Endothelial cell of umbilical vein (primary cell): ENCODE data around the gene CAV1. TPM values are rescaled to one million over a fixed set of nuclear protein-coding genes. Genes with fewer than 3 reads are reported as not detected.

ENCODE experiments used
- BruUV-seq: library from RNA; stranded (reverse); fragments of 400-500 nt; replicated peaks from 2 replicates; lab custom pipeline; 2021; lab: Mats Ljungman, UMichigan
- CTCF ChIA-PET: fragments of 300-600, 350-600 bp; sonication (Branson Sonifier 250); formaldehyde crosslinking; loops from one replicate; lab custom pipeline; 2021; ENCODE audit warnings: antibody characterized with exemption, inconsistent platforms; lab: Charles Lee
- POLR2A ChIA-PET: fragments of 300-600, 350-600 bp; sonication (Branson Sonifier 250); formaldehyde crosslinking; loops from one replicate; lab custom pipeline; 2021; ENCODE audit warnings: antibody characterized with exemption, inconsistent platforms; lab: Charles Lee
- DNase-seq: peaks from one replicate; pipeline ENCODE4 v3.0.0-alpha.2; 2011; ENCODE audit warnings: low read depth, low spot score
- FAIRE-seq: peaks from 2 replicates; lab custom pipeline; 2011; peaks lifted over from hg19 to GRCh38; lab: Jason Lieb, UNC
- H2AFZ ChIP-seq: 2 replicates; pipeline ENCODE4 v1.6.0; 2012; ENCODE audit warnings: low read depth, low read length, control low read depth, inconsistent platforms
- H3K27ac ChIP-seq: 2 replicates; pipeline ENCODE4 v1.5.1; 2011; ENCODE audit warnings: low read depth, mild to moderate bottlenecking, control low read depth, low read length, moderate library complexity; ENCODE audit not compliant: insufficient read depth
- H3K27me3 ChIP-seq, 2 experiments: 2 replicates each; pipeline versions ENCODE4 v1.6.0 to v1.6.1; 2011; ENCODE audit warnings: low read length in 2 of 2, mixed read lengths in 1 of 2; ENCODE audit not compliant: control insufficient read depth in 2 of 2, insufficient read depth in 2 of 2
- H3K36me3 ChIP-seq, 2 experiments: 2 replicates in 1 of 2; 3 replicates in 1 of 2; pipeline ENCODE4 v1.5.1; 2011; ENCODE audit warnings: low read length in 2 of 2, mild to moderate bottlenecking in 1 of 2, moderate library complexity in 1 of 2; ENCODE audit not compliant: control insufficient read depth in 2 of 2, insufficient read depth in 2 of 2; ENCODE audit errors: extremely low read depth in 1 of 2
- H3K4me1 ChIP-seq: 3 replicates; pipeline ENCODE4 v1.5.1; 2011; ENCODE audit warnings: mild to moderate bottlenecking, low read length; ENCODE audit not compliant: control insufficient read depth, insufficient read depth; ENCODE audit errors: extremely low read depth
- H3K4me2 ChIP-seq: 2 replicates; pipeline ENCODE4 v1.6.1; 2011; ENCODE audit warnings: low read length, control low read depth, mixed read lengths; ENCODE audit not compliant: insufficient read depth
- H3K4me3 ChIP-seq, 3 experiments: fragments of 200-600 bp in 1 of 3; sonication (generic), shearing (Covaris generic) in 1 of 3; replicated peaks in 1 of 3; 2 replicates each; pipeline ENCODE4 v1.5.1; 2011 to 2016; ENCODE audit warnings: control low read depth in 3 of 3, low read length in 3 of 3, mild to moderate bottlenecking in 2 of 3, inconsistent platforms in 1 of 3, low read depth in 1 of 3, moderate library complexity in 1 of 3; ENCODE audit not compliant: insufficient read depth in 1 of 3
- H3K79me2 ChIP-seq: 2 replicates; pipeline ENCODE4 v1.6.0; 2012; ENCODE audit warnings: low read length, inconsistent platforms; ENCODE audit not compliant: control insufficient read depth, insufficient read depth
- H3K9ac ChIP-seq: replicated peaks from 2 replicates; pipeline ENCODE3; 2011; ENCODE audit warnings: low read length, control low read depth; ENCODE audit not compliant: insufficient read depth; ENCODE audit errors: extremely low read depth
- H3K9me1 ChIP-seq: replicated peaks from 3 replicates; pipeline ENCODE4 v1.6.0; 2011; ENCODE audit warnings: mild to moderate bottlenecking, low read length; ENCODE audit not compliant: control insufficient read depth, insufficient read depth; ENCODE audit errors: extremely low read depth
- H3K9me3 ChIP-seq: replicated peaks from 2 replicates; pipeline ENCODE4 v1.5.1; 2012; ENCODE audit warnings: low read length, inconsistent platforms; ENCODE audit not compliant: control insufficient read depth, insufficient read depth
- H4K20me1 ChIP-seq: replicated peaks from 2 replicates; pipeline ENCODE3; 2011; ENCODE audit warnings: mild to moderate bottlenecking, low read length; ENCODE audit not compliant: control insufficient read depth, insufficient read depth; ENCODE audit errors: extremely low read depth
- EZH2 ChIP-seq: IDR thresholded peaks from 2 replicates; pipeline ENCODE4 v1.6.1; 2012; ENCODE audit warnings: borderline replicate concordance, low read depth, mild to moderate bottlenecking, moderate library complexity, low read length, inconsistent platforms; ENCODE audit not compliant: severe bottlenecking
- FOS ChIP-seq: IDR thresholded peaks from 2 replicates; pipeline ENCODE4 v1.6.1; 2011; ENCODE audit warnings: mild to moderate bottlenecking, low read length, moderate library complexity, borderline replicate concordance; ENCODE audit not compliant: insufficient read depth
- GATA2 ChIP-seq: IDR thresholded peaks from 2 replicates; pipeline ENCODE4 v1.7.0; 2011; ENCODE audit warnings: low read depth, mild to moderate bottlenecking, moderate library complexity, mixed read lengths, low read length; ENCODE audit not compliant: insufficient read length, insufficient read depth
- JUN ChIP-seq: IDR thresholded peaks from 2 replicates; pipeline ENCODE4 v1.6.1; 2011; ENCODE audit warnings: borderline replicate concordance, low read depth; ENCODE audit not compliant: insufficient read length, insufficient read depth
- MYC ChIP-seq: IDR thresholded peaks from one replicate; pipeline ENCODE4 v1.6.1; 2011; ENCODE audit warnings: mild to moderate bottlenecking, low read depth, low read length
- POLR2A ChIP-seq: IDR thresholded peaks from 2 replicates; pipeline ENCODE4 v1.6.1; 2012; ENCODE audit warnings: low read depth, mild to moderate bottlenecking, control low read depth, low read length
- POLR2AphosphoS5 ChIP-seq: IDR thresholded peaks from 2 replicates; pipeline ENCODE4 v1.6.1; 2012; ENCODE audit warnings: low read depth, mild to moderate bottlenecking, control low read depth, low read length, moderate library complexity; ENCODE audit not compliant: insufficient read depth
- dilution Hi-C: fragments of 300-500 bp; cut with MboI; formaldehyde crosslinking; loops from one replicate; pipeline ENCODE4 v1.15.0; 2019; ENCODE audit warnings: low sequenced_read_pairs; ENCODE audit not compliant: extremely low pct_ligation_motif_present
- intact Hi-C: fragments of 100-400 bp; cut with micrococcal nuclease; formaldehyde crosslinking; loops from one replicate; pipeline ENCODE4 v1.10.0; 2022
- polyA plus RNA-seq, 4 experiments: library from polyadenylated mRNA; depleted of rRNA in 3 of 4; stranded (reverse) in 3 of 4; unstranded in 1 of 4; fragments of >200 nt; gene quantifications; 2 replicates each; pipeline versions ENCODE4 v1.2.1 to v1.2.3, GENCODE V29; 2011 to 2012; ENCODE audit warnings: missing spikeins in 1 of 4
- total RNA-seq: library from RNA; stranded (reverse); gene quantifications from 2 replicates; pipeline ENCODE4 v1.2.3, GENCODE V29; 2021
- TF ChIP-seq, protein P1 (sequence below), 2 donors: IDR thresholded peaks; 1 replicate in 1 of 2; 2 replicates in 1 of 2; pipeline ENCODE4 v1.5.1; 2011; ENCODE audit warnings: low read length in 2 of 2, mild to moderate bottlenecking in 2 of 2, moderate library complexity in 2 of 2, control low read depth in 1 of 2, inconsistent platforms in 1 of 2, low read depth in 1 of 2; ENCODE audit not compliant: insufficient read depth in 1 of 2; ENCODE audit errors: extremely low read depth in 1 of 2
- TF ChIP-seq, protein P2 (sequence below): IDR thresholded peaks from 2 replicates; pipeline ENCODE4 v1.6.1; 2011; ENCODE audit not compliant: insufficient read depth, insufficient read length

CAV1 gene
- total and polyA plus RNA-seq, 2 donors (not counting 3 experiments of a cell fraction or from before 2014, with no cell fraction given) = 1,483 to 3,129 TPM

DNA sequence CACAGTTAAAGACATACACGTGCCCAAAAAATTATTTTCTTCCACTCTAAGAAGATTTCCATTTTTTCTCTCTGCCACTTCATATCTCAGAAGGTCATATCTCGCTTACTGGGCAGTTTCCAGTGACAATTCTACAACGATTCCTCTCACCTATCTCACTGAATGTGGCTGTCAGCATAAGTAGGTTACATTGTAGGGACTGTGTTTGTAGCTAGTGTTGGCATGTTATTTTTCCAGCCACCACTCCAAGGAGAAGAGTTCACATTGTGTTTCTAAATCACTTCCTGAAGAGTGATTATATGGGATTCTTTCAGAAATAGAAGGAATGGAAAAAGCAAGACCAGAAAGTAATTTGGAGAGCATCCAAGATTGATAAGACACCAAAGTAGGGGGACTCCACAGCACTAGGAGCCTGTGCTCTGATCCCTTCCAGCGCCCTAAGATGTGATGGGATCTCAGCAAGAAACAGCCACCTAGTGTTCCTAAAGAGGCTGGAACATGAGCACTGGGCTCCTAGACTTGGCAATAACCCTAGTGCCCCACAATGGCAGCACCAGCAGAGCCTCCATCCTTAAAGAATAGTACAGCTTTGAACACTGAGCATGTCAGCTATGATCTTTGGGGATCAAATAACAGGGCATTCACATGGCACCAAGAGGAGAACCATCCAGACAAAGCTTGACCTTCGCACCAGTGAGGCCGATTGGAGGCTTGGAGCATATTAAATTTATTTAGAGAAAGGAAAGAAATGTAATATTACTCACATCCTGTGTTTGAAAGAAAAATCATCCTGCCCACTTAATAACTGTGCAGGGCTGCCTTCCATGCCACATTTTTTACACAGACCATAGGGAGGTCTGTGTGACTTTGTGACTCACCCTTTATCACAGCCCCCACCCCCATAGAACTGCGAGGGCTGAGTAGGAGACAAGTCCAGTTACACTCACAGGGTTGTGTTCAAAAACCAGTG is 51.8 kb downstream of the CAV1 start:
- peak overlapping the region; percentile 78 for H3K9ac ChIP-seq
- peak; percentile 80 for FAIRE-seq
- POLR2A ChIA-PET = no interaction called here
- intact Hi-C loops (loop anchor here (1.0 to 2.0 kb wide), 3 partner anchors 34 to 221 kb away; no protein-coding TSS in a partner anchor), dilution Hi-C loops (no loop called here)
- no peaks in the 10 kb centered on the region for H3K79me2 ChIP-seq
- BruUV-seq = TSS peak; percentile 86
- peak overlapping the region; percentile 25 for H2AFZ ChIP-seq
- H3K36me3 ChIP-seq = no peaks in the 10 kb centered on the region
- peak overlapping the region; percentile 95 for H3K27ac ChIP-seq
- CTCF ChIA-PET = interaction anchor here (1.0 to 2.9 kb wide), 8 partner anchors 9 to 75 kb away, joined by 3 to 21 read pairs (median 4); no protein-coding TSS in a partner anchor
- no peaks in the 10 kb centered on the region for H4K20me1 ChIP-seq
- H3K9me1 ChIP-seq = no peaks in the 10 kb centered on the region
- DNase-seq = peak; percentile 98
- H3K4me3 ChIP-seq = peak overlapping the region in 1 of 3 experiments; percentile 10
- peak; percentile 60 for TF ChIP-seq POLR2AphosphoS5
- TF ChIP-seq EZH2 = no peak
- TF ChIP-seq, protein P1, sequence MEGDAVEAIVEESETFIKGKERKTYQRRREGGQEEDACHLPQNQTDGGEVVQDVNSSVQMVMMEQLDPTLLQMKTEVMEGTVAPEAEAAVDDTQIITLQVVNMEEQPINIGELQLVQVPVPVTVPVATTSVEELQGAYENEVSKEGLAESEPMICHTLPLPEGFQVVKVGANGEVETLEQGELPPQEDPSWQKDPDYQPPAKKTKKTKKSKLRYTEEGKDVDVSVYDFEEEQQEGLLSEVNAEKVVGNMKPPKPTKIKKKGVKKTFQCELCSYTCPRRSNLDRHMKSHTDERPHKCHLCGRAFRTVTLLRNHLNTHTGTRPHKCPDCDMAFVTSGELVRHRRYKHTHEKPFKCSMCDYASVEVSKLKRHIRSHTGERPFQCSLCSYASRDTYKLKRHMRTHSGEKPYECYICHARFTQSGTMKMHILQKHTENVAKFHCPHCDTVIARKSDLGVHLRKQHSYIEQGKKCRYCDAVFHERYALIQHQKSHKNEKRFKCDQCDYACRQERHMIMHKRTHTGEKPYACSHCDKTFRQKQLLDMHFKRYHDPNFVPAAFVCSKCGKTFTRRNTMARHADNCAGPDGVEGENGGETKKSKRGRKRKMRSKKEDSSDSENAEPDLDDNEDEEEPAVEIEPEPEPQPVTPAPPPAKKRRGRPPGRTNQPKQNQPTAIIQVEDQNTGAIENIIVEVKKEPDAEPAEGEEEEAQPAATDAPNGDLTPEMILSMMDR (IDR thresholded peaks at IDR 0.05; ENCODE audit: extremely low read depth in 1 of 2, insufficient read depth in 1 of 2, low read depth in 1 of 2, low read length in 2 of 2) = no peak
- TF ChIP-seq, protein P2, sequence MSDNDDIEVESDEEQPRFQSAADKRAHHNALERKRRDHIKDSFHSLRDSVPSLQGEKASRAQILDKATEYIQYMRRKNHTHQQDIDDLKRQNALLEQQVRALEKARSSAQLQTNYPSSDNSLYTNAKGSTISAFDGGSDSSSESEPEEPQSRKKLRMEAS = no peak
- TF ChIP-seq GATA2 = peak; percentile 62
- TF ChIP-seq FOS = peak; percentile 99
- peak; percentile 15 for TF ChIP-seq MYC
- peak; percentile 92 for TF ChIP-seq JUN
- peak; percentile 45 for TF ChIP-seq POLR2A
- peak overlapping the region; percentile 85 for H3K4me2 ChIP-seq
- H3K27me3 ChIP-seq = no peaks in the 10 kb centered on the region
- H3K4me1 ChIP-seq = peaks cover 51% of the 10 kb centered on the region
- H3K9me3 ChIP-seq = no peaks in the 10 kb centered on the region
